Liver (tissue), 3 donors: ENCODE data around the gene SH3RF3.

Experiments
- JUND ChIP-seq, 2 donors: IDR thresholded peaks; 2 replicates each; pipeline ENCODE4 v1.6.1; 2016; ENCODE audit warnings: antibody characterized with exemption in 2 of 2
- YY1 ChIP-seq: IDR thresholded peaks from 2 replicates; pipeline ENCODE4 v1.6.1; 2016; ENCODE audit warnings: antibody characterized with exemption, mild to moderate bottlenecking
- TF ChIP-seq, protein P1 (sequence below): fragments of 150-350 bp; IDR thresholded peaks from 2 replicates; pipeline ENCODE4 v1.5.1; 2017; ENCODE audit warnings: improper control_type of control experiment, low read depth, low read length; ENCODE audit not compliant: missing input control
- donor health status: healthy.
- donor health status: healthy.

- TF ChIP-seq YY1: no peak
- no peak for TF ChIP-seq JUND (IDR thresholded peaks at IDR 0.05)
- TF ChIP-seq, protein P1, sequence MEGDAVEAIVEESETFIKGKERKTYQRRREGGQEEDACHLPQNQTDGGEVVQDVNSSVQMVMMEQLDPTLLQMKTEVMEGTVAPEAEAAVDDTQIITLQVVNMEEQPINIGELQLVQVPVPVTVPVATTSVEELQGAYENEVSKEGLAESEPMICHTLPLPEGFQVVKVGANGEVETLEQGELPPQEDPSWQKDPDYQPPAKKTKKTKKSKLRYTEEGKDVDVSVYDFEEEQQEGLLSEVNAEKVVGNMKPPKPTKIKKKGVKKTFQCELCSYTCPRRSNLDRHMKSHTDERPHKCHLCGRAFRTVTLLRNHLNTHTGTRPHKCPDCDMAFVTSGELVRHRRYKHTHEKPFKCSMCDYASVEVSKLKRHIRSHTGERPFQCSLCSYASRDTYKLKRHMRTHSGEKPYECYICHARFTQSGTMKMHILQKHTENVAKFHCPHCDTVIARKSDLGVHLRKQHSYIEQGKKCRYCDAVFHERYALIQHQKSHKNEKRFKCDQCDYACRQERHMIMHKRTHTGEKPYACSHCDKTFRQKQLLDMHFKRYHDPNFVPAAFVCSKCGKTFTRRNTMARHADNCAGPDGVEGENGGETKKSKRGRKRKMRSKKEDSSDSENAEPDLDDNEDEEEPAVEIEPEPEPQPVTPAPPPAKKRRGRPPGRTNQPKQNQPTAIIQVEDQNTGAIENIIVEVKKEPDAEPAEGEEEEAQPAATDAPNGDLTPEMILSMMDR: no peak
Observed at GRCh38 chr2:109406301-109406700, 277.3 kb downstream of the SH3RF3 start.
